HEK293 (cell line): ENCODE data around the gene H2AZ2.
A peak's percentile ranks its signal among the peaks of the same experiment; 100 is the strongest.

Experiments
- CTCF ChIA-PET: fragments of 350-600 bp; formaldehyde crosslinking; extraction: SDS; loops from one replicate; lab custom pipeline; 2021; ENCODE audit warnings: antibody characterized with exemption; lab: Yijun Ruan, JAX
- POLR2A ChIA-PET: fragments of 300-600 bp; formaldehyde crosslinking; extraction: SDS; loops from one replicate; lab custom pipeline; 2020; ENCODE audit warnings: antibody characterized with exemption, inconsistent platforms; lab: Yijun Ruan, JAX
- H3K27ac ChIP-seq: fragments of 200-500 bp; sonication (Bioruptor generic); 2 replicates; pipeline ENCODE4 v1.5.1; 2014; ENCODE audit warnings: low read depth, low read length, control low read depth, inconsistent platforms; ENCODE audit errors: extremely low read depth
- H3K36me3 ChIP-seq, 2 experiments: fragments of 200-500 bp in 1 of 2; sonication (Bioruptor generic) in 1 of 2; 1 replicate in 1 of 2; 2 replicates in 1 of 2; pipeline ENCODE4 v1.5.1; 2014 to 2017; ENCODE audit warnings: inconsistent platforms in 2 of 2, low read length in 2 of 2; ENCODE audit not compliant: control insufficient read depth in 2 of 2, insufficient read depth in 1 of 2
- H3K4me1 ChIP-seq: fragments of 200-500 bp; sonication (Bioruptor generic); 2 replicates; pipeline ENCODE4 v1.5.1; 2014; ENCODE audit warnings: mild to moderate bottlenecking, low read length, inconsistent platforms; ENCODE audit not compliant: control insufficient read depth, insufficient read depth
- H3K4me3 ChIP-seq: 2 replicates; pipeline ENCODE4 v1.5.1; 2011; ENCODE audit warnings: low read depth, mild to moderate bottlenecking, control low read depth, low read length, moderate library complexity
- H3K9me3 ChIP-seq: fragments of 200-500 bp; sonication (Bioruptor generic); 2 replicates; pipeline ENCODE4 v1.5.1; 2014; ENCODE audit warnings: low read depth, low read length, inconsistent platforms; ENCODE audit not compliant: control insufficient read depth, insufficient read depth
- BCL11B ChIP-seq: fragments of 450-650 bp; formaldehyde crosslinking; IDR thresholded peaks from 2 replicates; pipeline ENCODE4 v1.5.1; 2016; ENCODE audit warnings: low read depth, missing biosample characterization, missing genetic modification characterization
- BCL6B ChIP-seq: fragments of 450-650 bp; formaldehyde crosslinking; IDR thresholded peaks from 2 replicates; pipeline ENCODE4 v1.5.1; 2017; ENCODE audit warnings: missing biosample characterization, missing genetic modification characterization
- GLI2 ChIP-seq: fragments of 450-650 bp; formaldehyde crosslinking; IDR thresholded peaks from 2 replicates; pipeline ENCODE4; 2017; ENCODE audit warnings: missing biosample characterization, missing genetic modification characterization, low read depth, borderline replicate concordance
- KLF9 ChIP-seq: fragments of 450-650 bp; formaldehyde crosslinking; IDR thresholded peaks from 2 replicates; pipeline ENCODE4 v1.5.1; 2016; ENCODE audit warnings: missing biosample characterization, missing genetic modification characterization, low read depth
- PRDM2 ChIP-seq: fragments of 450-650 bp; formaldehyde crosslinking; IDR thresholded peaks from 2 replicates; pipeline ENCODE4 v1.5.1; 2016; ENCODE audit warnings: missing biosample characterization, missing genetic modification characterization, borderline replicate concordance
- ZBTB17 ChIP-seq: fragments of 450-650 bp; formaldehyde crosslinking; IDR thresholded peaks from 2 replicates; pipeline ENCODE4 v1.5.1; 2016; ENCODE audit warnings: missing biosample characterization, missing genetic modification characterization
- ZBTB44 ChIP-seq: fragments of 450-650 bp; IDR thresholded peaks from 2 replicates; pipeline ENCODE4 v1.5.1; 2018; ENCODE audit warnings: missing biosample characterization, mild to moderate bottlenecking, missing genetic modification characterization
- ZFP3 ChIP-seq: fragments of 450-650 bp; formaldehyde crosslinking; IDR thresholded peaks from 2 replicates; pipeline ENCODE4 v1.5.1; 2016; ENCODE audit warnings: low read depth, missing biosample characterization, missing genetic modification characterization
- ZFP69B ChIP-seq: fragments of 450-650 bp; formaldehyde crosslinking; IDR thresholded peaks from 2 replicates; pipeline ENCODE4 v1.5.1; 2016; ENCODE audit warnings: missing biosample characterization, missing genetic modification characterization
- ZNF148 ChIP-seq: fragments of 450-650 bp; formaldehyde crosslinking; IDR thresholded peaks from 2 replicates; pipeline ENCODE4 v1.5.0; 2017; ENCODE audit warnings: missing biosample characterization, missing genetic modification characterization, borderline replicate concordance
- ZNF335 ChIP-seq: fragments of 450-650 bp; formaldehyde crosslinking; conservative IDR thresholded peaks from 2 replicates; pipeline ENCODE4 v1.5.1; 2016; ENCODE audit warnings: missing biosample characterization, missing genetic modification characterization
- ZNF398 ChIP-seq: fragments of 450-650 bp; formaldehyde crosslinking; IDR thresholded peaks from 2 replicates; pipeline ENCODE4 v1.5.1; 2017; ENCODE audit warnings: missing biosample characterization, missing genetic modification characterization
- ZNF423 ChIP-seq: fragments of 450-650 bp; formaldehyde crosslinking; IDR thresholded peaks from 2 replicates; pipeline ENCODE4 v1.5.1; 2016; ENCODE audit warnings: missing biosample characterization, missing genetic modification characterization
- ZNF513 ChIP-seq: fragments of 450-650 bp; IDR thresholded peaks from 2 replicates; pipeline ENCODE4 v1.5.1; 2018; ENCODE audit warnings: missing biosample characterization, missing genetic modification characterization
- ZNF530 ChIP-seq: fragments of 450-650 bp; formaldehyde crosslinking; IDR thresholded peaks from 2 replicates; pipeline ENCODE4 v1.5.1; 2016; ENCODE audit warnings: low read depth, missing biosample characterization, missing genetic modification characterization
- ZNF560 ChIP-seq: fragments of 450-650 bp; formaldehyde crosslinking; IDR thresholded peaks from 2 replicates; pipeline ENCODE4 v1.5.1; 2017; ENCODE audit warnings: missing biosample characterization, missing genetic modification characterization, borderline replicate concordance
- ZNF658 ChIP-seq: fragments of 450-650 bp; formaldehyde crosslinking; IDR thresholded peaks from 2 replicates; pipeline ENCODE4; 2016; ENCODE audit warnings: missing biosample characterization, missing genetic modification characterization
- ZNF701 ChIP-seq: fragments of 450-650 bp; formaldehyde crosslinking; IDR thresholded peaks from 2 replicates; pipeline ENCODE4 v1.5.1; 2016; ENCODE audit warnings: missing biosample characterization, missing genetic modification characterization
- ZNF776 ChIP-seq: fragments of 450-650 bp; formaldehyde crosslinking; IDR thresholded peaks from 2 replicates; pipeline ENCODE4 v1.5.0; 2017; ENCODE audit warnings: missing biosample characterization, missing genetic modification characterization, borderline replicate concordance
- ZNF777 ChIP-seq: fragments of 450-650 bp; formaldehyde crosslinking; IDR thresholded peaks from 2 replicates; pipeline ENCODE4 v1.5.1; 2017; ENCODE audit warnings: missing biosample characterization, missing genetic modification characterization, borderline replicate concordance
- ZNF791 ChIP-seq: fragments of 450-650 bp; formaldehyde crosslinking; IDR thresholded peaks from 2 replicates; pipeline ENCODE4 v1.5.1; 2016; ENCODE audit warnings: missing biosample characterization, missing genetic modification characterization
- ZSCAN16 ChIP-seq: fragments of 450-650 bp; formaldehyde crosslinking; IDR thresholded peaks from 2 replicates; pipeline ENCODE4 v1.5.1; 2016; ENCODE audit warnings: missing biosample characterization, missing genetic modification characterization

Gene H2AZ2

GRCh38 chr7:44880317-44881018 is 32.6 kb upstream of the H2AZ2 start:
- H3K36me3 ChIP-seq: peaks cover 0 to 40% of the 10 kb centered on the region in 2 experiments; a peak in 2 of 3 replicates
- H3K27ac ChIP-seq: no peak overlapping the region; the same call in 1 of the 2 replicates
- H3K4me3 ChIP-seq: peak overlapping the region; percentile 93
- ChIA-PET POLR2A (interaction anchor here (0.9 to 3.4 kb wide), 4 partner anchors 13 to 307 kb away, joined by 3 to 26 read pairs (median 5); partner anchors contain the start of genes DDX56 and H2AZ2), CTCF (interaction anchor here (0.6 to 2.8 kb wide), 6 partner anchors 11 to 130 kb away, joined by 3 to 22 read pairs (median 4); no protein-coding TSS in a partner anchor)
- H3K4me1 ChIP-seq: peaks cover 14% of the 10 kb centered on the region
- no peaks in the 10 kb centered on the region for H3K9me3 ChIP-seq
- TF ChIP-seq ZNF776 (no peak), ZNF560 (tag by site-specific recombination) (no peak), PRDM2 (tag by site-specific recombination) (no peak), ZNF148 (tag by site-specific recombination) (no peak), ZSCAN16 (tag by site-specific recombination) (peak; percentile 85), ZNF791 (no peak), ZNF398 (tag by site-specific recombination) (no peak), ZBTB44 (tag by site-specific recombination) (0 out of 2 replicates have a peak, but pooled peaks have one; percentile 41), ZBTB17 (peak; percentile 29; the same call in 1 of the 2 replicates), KLF9 (no peak), ZFP3 (no peak), ZNF423 (tag by site-specific recombination) (no peak), ZNF658 (tag by site-specific recombination) (no peak), BCL11B (tag by site-specific recombination) (no peak), ZNF530 (no peak), ZNF777 (tag by site-specific recombination) (no peak), BCL6B (tag by site-specific recombination) (no peak), ZNF513 (tag by site-specific recombination) (no peak), ZFP69B (no peak), ZNF701 (no peak), ZNF335 (tag by site-specific recombination) (no peak), GLI2 (tag by site-specific recombination) (no peak)
